Measurements from ENCODE around the gene SLC35G2. TPM values are rescaled to one million over a fixed set of nuclear protein-coding genes. Genes with fewer than 3 reads are reported as not detected.
A peak's percentile ranks its signal among the peaks of the same experiment; 100 is the strongest.

Gene SLC35G2
- total RNA-seq: 1 to 10 TPM; 2.9 to 6.4 (median 5.3) TPM

GRCh38 chr3:136818769-136819391, at the start of gene SLC35G2:
Gene SLC35G2 (plus strand): TSS chr3:136819126. CDS start chr3:136854461, 35,335 bp downstream.
- no peak for DNase-seq (ENCODE audit: extremely low spot score)
- Histone ChIP-seq H3K4me1 (peaks cover 10 to 25% (median 21%) of the 10 kb centered on the region in 4 donors), H3K4me3 (peak within 1 kb of the TSS; percentile 69 to 86 (median 82)), H3K9me3 (peaks cover 0 to 2% (median under 1%) of the 10 kb centered on the region in 4 donors), H3K27ac (replicated peaks in 1 of 4) (peak within 1 kb of the TSS; percentile 78 to 86 (median 82)), H3K36me3 (no peaks in the 10 kb centered on the region), H3K27me3 (no peaks in the 10 kb centered on the region)
- intact Hi-C loops (cut with DNase I): no loop called here
- peak in 2 of 3 experiments; percentile 7 to 10 for TF ChIP-seq CTCF (IDR thresholded peaks at IDR 0.05)
- no peak for TF ChIP-seq EP300 (IDR thresholded peaks at IDR 0.05)
- no peak for TF ChIP-seq POLR2A (IDR thresholded peaks at IDR 0.05; ENCODE audit: low read depth)
- TF ChIP-seq POLR2AphosphoS5 (IDR thresholded peaks at IDR 0.05): peak; percentile 28 to 53
- WGBS: 2% methylated on average over 13 of the region's 60 CpGs

DNA sequence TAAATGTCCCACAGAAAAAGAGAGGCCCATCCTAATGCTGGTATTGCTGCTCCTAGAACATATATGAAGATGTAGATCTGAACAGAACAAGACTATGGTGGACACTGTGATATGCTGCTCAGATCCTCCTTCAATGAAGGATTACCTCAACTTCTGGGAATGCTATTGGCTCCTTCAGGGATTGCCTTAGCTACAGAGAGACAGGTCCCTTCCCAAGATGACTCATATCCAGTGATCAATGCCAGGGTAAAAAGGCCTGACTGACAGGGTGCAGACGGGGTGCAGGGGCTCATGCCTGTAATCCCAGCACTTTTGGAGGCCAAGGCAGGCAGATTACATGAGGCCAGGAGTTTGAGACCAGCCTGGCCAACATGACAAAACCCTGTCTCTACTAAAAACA, 46.2 kb upstream of the SLC35G2 start:
- Histone ChIP-seq H3K4me3 (no peak overlapping the region), H3K36me3 (no peaks in the 10 kb centered on the region), H3K4me1 (no peaks in the 10 kb centered on the region), H3K27me3 (no peaks in the 10 kb centered on the region), H3K9me3 (no peaks in the 10 kb centered on the region), H3K27ac (replicated peaks in 1 of 4) (no peak overlapping the region)
- DNase-seq (ENCODE audit: extremely low spot score): no peak
- TF ChIP-seq EP300 (IDR thresholded peaks at IDR 0.05) (no peak), POLR2AphosphoS5 (IDR thresholded peaks at IDR 0.05) (no peak), POLR2A (IDR thresholded peaks at IDR 0.05; ENCODE audit: low read depth) (no peak), CTCF (IDR thresholded peaks at IDR 0.05) (no peak)
- WGBS: 75% methylated on average over 1 of the region's 1 CpG
- intact Hi-C loops (cut with DNase I): no loop called here

DNA sequence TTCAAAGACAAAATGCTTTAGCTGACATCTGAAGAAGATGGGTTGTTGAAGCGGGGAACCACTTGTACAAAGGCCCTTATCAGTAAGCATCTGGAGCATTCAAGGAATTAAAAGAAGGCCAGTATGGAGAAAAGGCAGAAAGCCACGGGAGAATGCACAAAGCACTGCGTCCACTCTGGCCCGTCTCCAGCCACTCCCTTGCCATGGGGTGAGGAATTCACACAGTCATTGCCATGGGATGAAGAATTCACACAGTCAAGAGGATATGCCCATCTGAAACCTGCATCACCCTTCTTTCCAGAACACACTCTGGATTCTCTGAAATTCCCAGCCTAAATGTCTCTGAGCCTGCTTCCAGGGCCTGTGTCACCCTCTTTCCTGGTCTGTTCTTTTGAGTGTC, 40.1 kb upstream of the SLC35G2 start:
- Histone ChIP-seq H3K36me3 (no peaks in the 10 kb centered on the region), H3K4me1 (peaks cover 0 to 5% (median 0%) of the 10 kb centered on the region in 4 donors), H3K27ac (replicated peaks in 1 of 4) (no peak overlapping the region), H3K4me3 (no peak overlapping the region), H3K27me3 (no peaks in the 10 kb centered on the region), H3K9me3 (no peaks in the 10 kb centered on the region)
- intact Hi-C loops (cut with DNase I): no loop called here
- no peak for DNase-seq (ENCODE audit: extremely low spot score)
- 77% methylated on average over 4 of the region's 4 CpGs for WGBS
- TF ChIP-seq POLR2A (IDR thresholded peaks at IDR 0.05; ENCODE audit: low read depth) (no peak), EP300 (IDR thresholded peaks at IDR 0.05) (no peak), POLR2AphosphoS5 (IDR thresholded peaks at IDR 0.05) (no peak), CTCF (IDR thresholded peaks at IDR 0.05) (no peak)

GRCh38 chr3:136780741-136781140, 38.2 kb upstream of the SLC35G2 start:
- intact Hi-C loops (cut with DNase I): no loop called here
- no peak for TF ChIP-seq EP300 (IDR thresholded peaks at IDR 0.05)
- TF ChIP-seq POLR2AphosphoS5 (IDR thresholded peaks at IDR 0.05): no peak
- TF ChIP-seq POLR2A (IDR thresholded peaks at IDR 0.05; ENCODE audit: low read depth): no peak
- TF ChIP-seq CTCF (IDR thresholded peaks at IDR 0.05): no peak
- Histone ChIP-seq H3K27ac (replicated peaks in 1 of 4) (no peak overlapping the region), H3K4me1 (peaks cover 0 to 8% (median 1%) of the 10 kb centered on the region in 4 donors), H3K4me3 (no peak overlapping the region), H3K36me3 (no peaks in the 10 kb centered on the region), H3K9me3 (no peaks in the 10 kb centered on the region), H3K27me3 (no peaks in the 10 kb centered on the region)
- no peak for DNase-seq (ENCODE audit: extremely low spot score)
- 77% methylated on average over 4 of the region's 4 CpGs for WGBS
